SK-N-SH (cell line): Measurements from ENCODE around the gene PI3. TPM values are rescaled to one million over a fixed set of nuclear protein-coding genes. Genes with fewer than 3 reads are reported as not detected.

ENCODE experiments used
- CTCF ChIA-PET: fragments of 300-600, 350-600 bp; formaldehyde crosslinking; extraction: SDS; loops from one replicate; lab custom pipeline; 2021; lab: Yijun Ruan, JAX
- POLR2A ChIA-PET: fragments of 350-600 bp; sonication (Branson Sonifier 250); formaldehyde crosslinking; extraction: SDS; loops from one replicate; lab custom pipeline; 2020; ENCODE audit warnings: antibody characterized with exemption, inconsistent platforms; lab: Yijun Ruan, JAX
- DNase-seq: peaks from one replicate; pipeline ENCODE4 v3.0.0; 2012
- H2AFZ ChIP-seq: fragments of 200-600 bp; sonication (generic); 2 replicates; pipeline ENCODE4 v1.8.1; 2016; ENCODE audit warnings: antibody characterized with exemption, mild to moderate bottlenecking, low read depth
- H3F3A ChIP-seq: fragments of 200-600 bp; sonication (generic); replicated peaks from 2 replicates; pipeline ENCODE3; 2016; ENCODE audit warnings: antibody characterized with exemption, mild to moderate bottlenecking; ENCODE audit not compliant: insufficient read depth
- H3K27ac ChIP-seq, 2 experiments: fragments of 200-500 bp in 1 of 2; fragments of 200-600 bp in 1 of 2; sonication (Bioruptor generic) in 1 of 2; sonication (generic), shearing (Covaris generic) in 1 of 2; 2 replicates each; pipeline versions ENCODE4 v1.5.1 to v1.6.1; 2014 to 2016; ENCODE audit warnings: low read depth in 2 of 2, inconsistent platforms in 1 of 2, low read length in 1 of 2, mild to moderate bottlenecking in 1 of 2, mixed read lengths in 1 of 2
- H3K27me3 ChIP-seq: fragments of 200-600 bp; sonication (generic), shearing (Covaris generic); 2 replicates; pipeline ENCODE4 v1.6.1; 2016; ENCODE audit warnings: mixed run types; ENCODE audit not compliant: insufficient read depth
- H3K36me3 ChIP-seq, 2 experiments: fragments of 200-500 bp in 1 of 2; fragments of 200-600 bp in 1 of 2; sonication (Bioruptor generic) in 1 of 2; sonication (generic) in 1 of 2; replicated peaks in 1 of 2; 2 replicates each; pipeline versions ENCODE3 to v1.5.1; 2014 to 2016; ENCODE audit warnings: low read length in 1 of 2, mild to moderate bottlenecking in 1 of 2; ENCODE audit not compliant: insufficient read depth in 2 of 2, control insufficient read depth in 1 of 2
- H3K4me1 ChIP-seq, 2 experiments: fragments of 200-500 bp in 1 of 2; fragments of 200-600 bp in 1 of 2; sonication (Bioruptor generic) in 1 of 2; sonication (generic), shearing (Covaris generic) in 1 of 2; 2 replicates each; pipeline versions ENCODE4 v1.5.1 to v1.6.1; 2014 to 2016; ENCODE audit warnings: low read depth in 1 of 2, low read length in 1 of 2, mixed run types in 1 of 2; ENCODE audit not compliant: insufficient read depth in 2 of 2, control insufficient read depth in 1 of 2
- H3K4me2 ChIP-seq: fragments of 200-600 bp; sonication (generic), shearing (Covaris generic); 2 replicates; pipeline ENCODE4 v1.6.1; 2017; ENCODE audit warnings: mixed run types
- H3K4me3 ChIP-seq, 2 experiments: fragments of 200-500 bp in 1 of 2; fragments of 200-600 bp in 1 of 2; sonication (Bioruptor generic) in 1 of 2; sonication (generic), shearing (Covaris generic) in 1 of 2; 2 replicates each; pipeline versions ENCODE4 v1.5.1 to v1.8.1; 2014 to 2016; ENCODE audit warnings: low read depth in 2 of 2, inconsistent platforms in 1 of 2, low read length in 1 of 2, mild to moderate bottlenecking in 1 of 2, mixed read lengths in 1 of 2, moderate library complexity in 1 of 2
- H3K79me2 ChIP-seq: fragments of 200-600 bp; sonication (generic); 2 replicates; pipeline ENCODE4 v1.8.1; 2017; ENCODE audit warnings: mild to moderate bottlenecking; ENCODE audit not compliant: insufficient read depth
- H3K9ac ChIP-seq: fragments of 200-600 bp; sonication (generic); 2 replicates; pipeline ENCODE4 v1.6.1; 2017; ENCODE audit warnings: mixed run types
- H3K9me2 ChIP-seq: fragments of 200-600 bp; sonication (generic); 2 replicates; pipeline ENCODE4 v1.6.1; 2017; ENCODE audit warnings: mixed run types
- H3K9me3 ChIP-seq: fragments of 200-600 bp; sonication (generic); 2 replicates; pipeline ENCODE4 v1.6.1; 2017; ENCODE audit warnings: mixed run types, mild to moderate bottlenecking, moderate library complexity
- H4K20me1 ChIP-seq: fragments of 200-600 bp; sonication (generic); 2 replicates; pipeline ENCODE4 v1.6.1; 2017; ENCODE audit warnings: mild to moderate bottlenecking, mixed run types; ENCODE audit not compliant: insufficient read depth
- EZH2phosphoT487 ChIP-seq: fragments of 200-600 bp; sonication (generic); IDR thresholded peaks from 2 replicates; pipeline ENCODE4 v1.6.1; 2017; ENCODE audit warnings: low read depth, mixed run types, mild to moderate bottlenecking, antibody characterized with exemption, moderate library complexity, borderline replicate concordance
- FOXM1 ChIP-seq: IDR thresholded peaks from 2 replicates; pipeline ENCODE4 v1.4.0; 2012; ENCODE audit warnings: low read depth, mild to moderate bottlenecking
- GATA2 ChIP-seq: sonication (generic); formaldehyde crosslinking; IDR thresholded peaks from 2 replicates; pipeline ENCODE4 v1.5.0; 2020; ENCODE audit warnings: mild to moderate bottlenecking, missing genetic modification reagents
- IRF3 ChIP-seq: fragments of 150-350 bp; IDR thresholded peaks from 2 replicates; pipeline ENCODE4 v1.6.1; 2016; ENCODE audit warnings: mild to moderate bottlenecking, low read depth, low read length
- JUND ChIP-seq: IDR thresholded peaks from 2 replicates; pipeline ENCODE4 v1.4.0; 2012
- MEF2A ChIP-seq: IDR thresholded peaks from 2 replicates; pipeline ENCODE4 v1.4.0; 2012; ENCODE audit warnings: low read depth, borderline replicate concordance
- MXI1 ChIP-seq: IDR thresholded peaks from 2 replicates; pipeline ENCODE4 v1.6.1; 2012; ENCODE audit warnings: mild to moderate bottlenecking, low read depth, low read length, improper control_type of control experiment
- NRF1 ChIP-seq: IDR thresholded peaks from 2 replicates; pipeline ENCODE4 v1.6.1; 2012; ENCODE audit warnings: low read depth, mild to moderate bottlenecking, low read length
- RAD21 ChIP-seq: IDR thresholded peaks from 2 replicates; pipeline ENCODE4 v1.6.1; 2012; ENCODE audit warnings: mild to moderate bottlenecking, low read length
- RCOR1 ChIP-seq: fragments of 150-350 bp; IDR thresholded peaks from 2 replicates; pipeline ENCODE4 v1.6.1; 2017; ENCODE audit warnings: antibody characterized with exemption, low read length
- RFX5 ChIP-seq: IDR thresholded peaks from 2 replicates; pipeline ENCODE4 v1.6.1; 2012; ENCODE audit warnings: mild to moderate bottlenecking, improper control_type of control experiment, low read length
- TEAD4 ChIP-seq: IDR thresholded peaks from 2 replicates; pipeline ENCODE4 v1.4.0; 2012; ENCODE audit warnings: mild to moderate bottlenecking, borderline replicate concordance; ENCODE audit not compliant: insufficient read depth
- YY1 ChIP-seq: IDR thresholded peaks from 2 replicates; pipeline ENCODE4 v1.4.0; 2012; ENCODE audit warnings: low read depth, mild to moderate bottlenecking
- ZBTB33 ChIP-seq: IDR thresholded peaks from 2 replicates; pipeline ENCODE4 v1.4.0; 2012; ENCODE audit warnings: low read depth, borderline replicate concordance
- WGBS: methylation state at CpG from one replicate; pipeline ENCODE4 v1.1.6; 2017; ENCODE audit warnings: low lambda C conversion rate; 5-methylcytosine and 5-hydroxymethylcytosine counted together
- polyA plus RNA-seq, 3 experiments: library from polyadenylated mRNA; depleted of rRNA; stranded (reverse); fragments of >200 nt; gene quantifications; 2 replicates each; pipeline ENCODE4 v1.2.3, GENCODE V29; 2012
- TF ChIP-seq, protein P1 (sequence below): fragments of 150-350 bp; IDR thresholded peaks from 2 replicates; pipeline ENCODE4 v1.6.1; 2017; ENCODE audit warnings: antibody characterized with exemption, low read length, low read depth, borderline replicate concordance
- TF ChIP-seq, protein P2 (sequence below): fragments of 200-600 bp; sonication (generic); IDR thresholded peaks from 2 replicates; pipeline ENCODE4 v1.6.1; 2017; ENCODE audit warnings: antibody characterized with exemption, mild to moderate bottlenecking, moderate library complexity
- TF ChIP-seq, protein P3 (sequence below): IDR thresholded peaks from 2 replicates; pipeline ENCODE4 v1.4.0; 2012; ENCODE audit warnings: low read depth

The PI3 gene
- polyA plus RNA-seq, 1 of the 3 experiments (the other 2 are of a cell fraction), result 0.12 TPM

DNA sequence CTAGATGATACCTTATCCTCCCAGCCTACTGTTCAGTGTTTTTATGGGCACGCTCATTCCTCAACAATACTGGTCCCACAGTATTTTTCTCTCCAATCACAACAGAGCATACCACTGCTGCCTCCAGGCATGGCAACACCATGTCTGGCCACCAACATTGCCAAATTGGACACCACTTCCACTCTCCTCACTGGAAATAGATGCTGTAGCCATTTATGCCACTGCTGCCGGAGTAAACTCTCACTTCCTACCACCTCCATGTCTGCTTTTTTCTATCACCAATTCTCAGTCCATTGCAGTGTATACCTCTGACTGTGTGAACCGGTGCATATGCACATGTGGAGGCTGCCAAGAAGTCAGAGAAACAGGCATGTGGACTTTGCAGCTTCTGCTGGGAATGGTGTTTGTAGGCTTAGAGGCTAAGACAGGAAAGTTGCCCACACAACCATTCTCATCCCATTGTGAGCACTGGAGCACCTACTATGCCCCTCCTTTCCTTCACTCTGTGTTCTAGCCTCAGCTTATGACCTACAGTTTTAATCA, 14.4 kb downstream of the PI3 start (continued):
- TF ChIP-seq IRF3, result no peak
- no peak for TF ChIP-seq NRF1
- no peak for TF ChIP-seq YY1

DNA sequence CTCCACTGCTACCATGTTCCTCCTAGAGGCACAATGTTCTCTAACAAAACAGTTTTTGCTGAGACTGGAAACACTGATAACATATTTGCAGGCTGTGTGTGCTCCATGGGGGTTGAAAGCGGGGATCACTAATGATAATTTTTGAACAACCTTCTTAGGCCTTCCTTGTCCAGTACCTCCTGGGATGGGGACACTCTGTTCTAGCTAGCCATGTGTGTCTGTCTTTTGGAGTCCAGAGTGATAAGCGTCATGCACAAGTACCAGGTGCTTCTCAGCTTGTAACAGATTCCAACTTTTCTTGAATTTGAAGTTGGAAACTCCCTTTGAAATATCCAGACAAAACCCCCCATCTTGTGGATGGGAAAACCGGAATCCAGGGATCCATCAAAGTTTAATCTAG, 15.2 kb downstream of the PI3 start:
- Histone ChIP-seq H3K9me3 (no peaks in the 10 kb centered on the region), H3K27ac (no peak overlapping the region), H3K79me2 (no peaks in the 10 kb centered on the region), H3K4me2 (no peak overlapping the region), H3F3A (no peaks in the 10 kb centered on the region), H3K9me2 (no peaks in the 10 kb centered on the region), H3K9ac (no peak overlapping the region), H2AFZ (no peak overlapping the region), H3K36me3 (no peaks in the 10 kb centered on the region), H3K4me3 (no peak overlapping the region), H3K27me3 (peaks cover 11% of the 10 kb centered on the region; the same call in 1 of the 2 replicates), H4K20me1 (no peaks in the 10 kb centered on the region), H3K4me1 (no peaks in the 10 kb centered on the region)
- no peak for DNase-seq
- CTCF ChIA-PET, result no interaction called here
- WGBS, result 6% methylated on average over 3 of the region's 3 CpGs
- TF ChIP-seq RCOR1 (no peak), GATA2 (CRISPR knock-in tag) (no peak), JUND (no peak), MEF2A (no peak)
- POLR2A ChIA-PET, result no interaction called here

DNA sequence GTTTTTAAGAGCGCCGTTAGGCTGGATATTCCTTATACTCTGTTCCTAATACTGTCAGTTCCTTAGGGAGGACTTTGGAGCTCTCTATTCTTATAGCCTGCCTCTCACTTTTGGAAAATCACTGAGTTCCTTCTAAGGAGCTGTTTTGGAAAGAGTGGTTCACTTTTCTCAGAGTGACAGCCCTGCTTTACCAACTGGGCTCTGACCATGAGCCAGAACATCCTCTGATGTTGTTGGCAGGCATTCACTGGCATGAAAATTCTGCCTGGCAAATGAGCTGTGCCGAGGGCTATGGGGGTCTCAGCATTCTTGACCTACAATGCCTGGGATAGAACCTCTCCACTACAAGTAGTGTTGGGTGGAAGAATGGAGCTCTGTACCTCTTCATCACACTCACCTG, 17.2 kb downstream of the PI3 start:
- Histone ChIP-seq H3K27me3 (peaks cover 11% of the 10 kb centered on the region; the same call in 1 of the 2 replicates), H3K9me2 (no peaks in the 10 kb centered on the region), H3K4me3 (no peak overlapping the region), H3K9me3 (no peaks in the 10 kb centered on the region), H2AFZ (no peak overlapping the region), H3K36me3 (no peaks in the 10 kb centered on the region), H3K79me2 (no peaks in the 10 kb centered on the region), H4K20me1 (no peaks in the 10 kb centered on the region), H3K27ac (no peak overlapping the region), H3F3A (no peaks in the 10 kb centered on the region), H3K4me1 (no peaks in the 10 kb centered on the region), H3K9ac (no peak overlapping the region), H3K4me2 (no peak overlapping the region)
- no peak for DNase-seq
- POLR2A ChIA-PET, result no interaction called here
- CTCF ChIA-PET, result interaction anchor here (0.9 kb wide), 1 partner anchor 53 kb away, joined by 3 read pairs; no protein-coding TSS in a partner anchor
- WGBS, result 24% methylated on average over 3 of the region's 3 CpGs
- TF ChIP-seq FOXM1 (no peak), RCOR1 (no peak), EZH2phosphoT487 (no peak), TEAD4 (no peak), RFX5 (no peak), MXI1 (no peak), ZBTB33 (no peak), MEF2A (no peak), JUND (no peak), RAD21 (no peak), IRF3 (no peak)
- TF ChIP-seq, protein P1, sequence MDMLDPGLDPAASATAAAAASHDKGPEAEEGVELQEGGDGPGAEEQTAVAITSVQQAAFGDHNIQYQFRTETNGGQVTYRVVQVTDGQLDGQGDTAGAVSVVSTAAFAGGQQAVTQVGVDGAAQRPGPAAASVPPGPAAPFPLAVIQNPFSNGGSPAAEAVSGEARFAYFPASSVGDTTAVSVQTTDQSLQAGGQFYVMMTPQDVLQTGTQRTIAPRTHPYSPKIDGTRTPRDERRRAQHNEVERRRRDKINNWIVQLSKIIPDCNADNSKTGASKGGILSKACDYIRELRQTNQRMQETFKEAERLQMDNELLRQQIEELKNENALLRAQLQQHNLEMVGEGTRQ, result no peak
- TF ChIP-seq, protein P2, sequence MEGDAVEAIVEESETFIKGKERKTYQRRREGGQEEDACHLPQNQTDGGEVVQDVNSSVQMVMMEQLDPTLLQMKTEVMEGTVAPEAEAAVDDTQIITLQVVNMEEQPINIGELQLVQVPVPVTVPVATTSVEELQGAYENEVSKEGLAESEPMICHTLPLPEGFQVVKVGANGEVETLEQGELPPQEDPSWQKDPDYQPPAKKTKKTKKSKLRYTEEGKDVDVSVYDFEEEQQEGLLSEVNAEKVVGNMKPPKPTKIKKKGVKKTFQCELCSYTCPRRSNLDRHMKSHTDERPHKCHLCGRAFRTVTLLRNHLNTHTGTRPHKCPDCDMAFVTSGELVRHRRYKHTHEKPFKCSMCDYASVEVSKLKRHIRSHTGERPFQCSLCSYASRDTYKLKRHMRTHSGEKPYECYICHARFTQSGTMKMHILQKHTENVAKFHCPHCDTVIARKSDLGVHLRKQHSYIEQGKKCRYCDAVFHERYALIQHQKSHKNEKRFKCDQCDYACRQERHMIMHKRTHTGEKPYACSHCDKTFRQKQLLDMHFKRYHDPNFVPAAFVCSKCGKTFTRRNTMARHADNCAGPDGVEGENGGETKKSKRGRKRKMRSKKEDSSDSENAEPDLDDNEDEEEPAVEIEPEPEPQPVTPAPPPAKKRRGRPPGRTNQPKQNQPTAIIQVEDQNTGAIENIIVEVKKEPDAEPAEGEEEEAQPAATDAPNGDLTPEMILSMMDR, result no peak
- TF ChIP-seq, protein P3, sequence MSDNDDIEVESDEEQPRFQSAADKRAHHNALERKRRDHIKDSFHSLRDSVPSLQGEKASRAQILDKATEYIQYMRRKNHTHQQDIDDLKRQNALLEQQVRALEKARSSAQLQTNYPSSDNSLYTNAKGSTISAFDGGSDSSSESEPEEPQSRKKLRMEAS, result no peak
